GM12878 (cell line): ENCODE results near the gene CCNJ. TPM values are rescaled to one million over a fixed set of nuclear protein-coding genes. Genes with fewer than 3 reads are reported as not detected.

Experiments
- ATAC-seq: fragments of 200-7000 bp; cut with Tn5 transposase; 3 replicates; pipeline ENCODE4 v1.9.1; 2020; ENCODE audit warnings: mild to moderate bottlenecking, moderate library complexity
- BruUV-seq: library from RNA; stranded (reverse); fragments of 400-500 nt; replicated peaks from 2 replicates; lab custom pipeline; 2021; lab: Mats Ljungman, UMichigan
- CTCF ChIA-PET: fragments of 300-600 bp; sonication (Branson Sonifier 250); formaldehyde crosslinking; extraction: SDS; loops from one replicate; lab custom pipeline; 2021; ENCODE audit warnings: inconsistent platforms; lab: Yijun Ruan, JAX
- POLR2A ChIA-PET: fragments of 350-600 bp; formaldehyde crosslinking; extraction: SDS; loops from one replicate; lab custom pipeline; 2021; ENCODE audit warnings: inconsistent platforms; lab: Charles Lee
- RAD21 ChIA-PET: fragments of 300-600 bp; sonication (Branson Sonifier 250); formaldehyde crosslinking; loops from one replicate; lab custom pipeline; 2023; ENCODE audit warnings: antibody characterized with exemption; ENCODE audit not compliant: unreplicated experiment; lab: Charles Lee
- SMC1A ChIA-PET: fragments of 300-600 bp; sonication (Branson Sonifier 250); formaldehyde crosslinking; loops from one replicate; lab custom pipeline; 2023; ENCODE audit not compliant: unreplicated experiment, uncharacterized antibody; lab: Charles Lee
- DNase-seq: peaks from one replicate; pipeline ENCODE4 v3.0.0-alpha.2; 2011; ENCODE audit warnings: low read depth, low spot score
- FAIRE-seq: peaks from 3 replicates; lab custom pipeline; 2011; peaks lifted over from hg19 to GRCh38; lab: Jason Lieb, UNC
- H2AFZ ChIP-seq: 2 replicates; pipeline ENCODE4 v1.6.0; 2011; ENCODE audit warnings: low read depth, low read length, control low read depth; ENCODE audit not compliant: control insufficient read depth
- H3K27ac ChIP-seq: 2 replicates; pipeline ENCODE4 v1.5.1; 2011; ENCODE audit warnings: control low read depth; ENCODE audit not compliant: control insufficient read depth, insufficient read depth
- H3K27me3 ChIP-seq, 2 experiments: replicated peaks in 1 of 2; 2 replicates each; pipeline versions ENCODE4 v1.6.0 to v1.6.1; 2011; ENCODE audit warnings: low read length in 1 of 2; ENCODE audit not compliant: control insufficient read depth in 2 of 2, insufficient read depth in 2 of 2
- H3K36me3 ChIP-seq, 2 experiments: 2 replicates each; pipeline ENCODE4 v1.5.1; 2011; ENCODE audit warnings: low read length in 1 of 2; ENCODE audit not compliant: control insufficient read depth in 2 of 2, insufficient read depth in 2 of 2
- H3K4me1 ChIP-seq: 2 replicates; pipeline ENCODE4 v1.6.1; 2011; ENCODE audit warnings: mild to moderate bottlenecking, low read length, moderate library complexity, mixed read lengths; ENCODE audit not compliant: control insufficient read depth, insufficient read depth
- H3K4me2 ChIP-seq: 2 replicates; pipeline ENCODE4 v1.6.0; 2011; ENCODE audit warnings: control low read depth; ENCODE audit not compliant: control insufficient read depth, insufficient read depth
- H3K4me3 ChIP-seq: fragments of 200-600 bp; sonication (generic); 2 replicates; pipeline ENCODE4 v1.5.1; 2016
- H3K79me2 ChIP-seq: 2 replicates; pipeline ENCODE4 v1.6.0; 2011; ENCODE audit warnings: low read length; ENCODE audit not compliant: control insufficient read depth, insufficient read depth
- H3K9ac ChIP-seq: 2 replicates; pipeline ENCODE4 v1.8.0; 2011; ENCODE audit warnings: low read length, control low read depth, mixed read lengths; ENCODE audit not compliant: control insufficient read depth, insufficient read depth
- H3K9me3 ChIP-seq: replicated peaks from 3 replicates; pipeline ENCODE4 v1.5.1; 2011; ENCODE audit warnings: mild to moderate bottlenecking, low read length; ENCODE audit not compliant: control insufficient read depth, insufficient read depth
- H4K20me1 ChIP-seq: 2 replicates; pipeline ENCODE4 v1.6.0; 2011; ENCODE audit not compliant: control insufficient read depth, insufficient read depth
- BCL11A ChIP-seq: IDR thresholded peaks from 2 replicates; pipeline ENCODE4 v1.6.1; 2011; ENCODE audit warnings: low read depth, low read length
- EZH2 ChIP-seq: IDR thresholded peaks from 2 replicates; pipeline ENCODE4 v1.6.1; 2012; ENCODE audit warnings: low read depth, mild to moderate bottlenecking, control low read depth, inconsistent platforms, low read length, borderline replicate concordance; ENCODE audit not compliant: control insufficient read depth
- HDAC6 ChIP-seq: fragments of 200-600 bp; sonication (generic); IDR thresholded peaks from one replicate; pipeline ENCODE4 v1.8.0; 2017; ENCODE audit warnings: antibody characterized with exemption; ENCODE audit not compliant: unreplicated experiment
- KDM1A ChIP-seq: fragments of 200-600 bp; sonication (generic); IDR thresholded peaks from 2 replicates; pipeline ENCODE4 v1.6.1; 2016; ENCODE audit warnings: borderline replicate concordance
- MEF2B ChIP-seq: fragments of 450-650 bp; IDR thresholded peaks from 2 replicates; pipeline ENCODE4 v1.6.1; 2018; ENCODE audit warnings: mild to moderate bottlenecking, moderate library complexity; ENCODE audit not compliant: partially characterized antibody, poor library complexity, severe bottlenecking
- MYB ChIP-seq: fragments of 150-350 bp; IDR thresholded peaks from 2 replicates; pipeline ENCODE4 v1.6.1; 2014; ENCODE audit warnings: mild to moderate bottlenecking, low read depth, low read length, borderline replicate concordance
- NFYB ChIP-seq: IDR thresholded peaks from 2 replicates; pipeline ENCODE4 v1.6.1; 2011; ENCODE audit warnings: low read depth, mild to moderate bottlenecking, low read length, improper control_type of control experiment, moderate library complexity; ENCODE audit not compliant: insufficient read depth
- TBL1XR1 ChIP-seq: IDR thresholded peaks from 2 replicates; pipeline ENCODE4 v1.6.1; 2012; ENCODE audit warnings: low read depth, low read length, improper control_type of control experiment
- ZNF207 ChIP-seq: fragments of 450-650 bp; IDR thresholded peaks from 2 replicates; pipeline ENCODE4 v1.6.1; 2014; ENCODE audit warnings: antibody characterized with exemption, mild to moderate bottlenecking, borderline replicate concordance
- ZZZ3 ChIP-seq: IDR thresholded peaks from 2 replicates; pipeline ENCODE4 v1.6.1; 2011; ENCODE audit warnings: low read depth; ENCODE audit not compliant: control insufficient read depth, insufficient read length
- WGBS: methylation state at CpG from one replicate; pipeline ENCODE4 v1.1.6; 2016; ENCODE audit warnings: low lambda C conversion rate; ENCODE audit not compliant: insufficient replicate concordance, insufficient coverage; ENCODE audit errors: missing lambda C conversion rate; 5-methylcytosine and 5-hydroxymethylcytosine counted together
- in situ Hi-C: fragments of 300-500 bp; cut with MboI; formaldehyde crosslinking; loops from 9 replicates; pipeline ENCODE4 v1.14.3; 2018; ENCODE audit warnings: mixed read lengths
- intact Hi-C: fragments of 100-400 bp; cut with micrococcal nuclease; formaldehyde crosslinking; loops from one replicate; pipeline ENCODE4 v1.14.2; 2022; ENCODE audit not compliant: unreplicated experiment
- polyA plus RNA-seq, 11 experiments: library from polyadenylated mRNA; depleted of rRNA in 4 of 11; unstranded in 6 of 11; stranded (reverse) in 5 of 11; fragments of >200 nt; fragmentation: Nextera tagmentation in 4 of 11; fragmentation: Illumina TruSeq in 1 of 11; extraction: Ambion mirVana in 4 of 11; extraction: Trizol in 1 of 11; gene quantifications; 1 replicate in 1 of 11; 2 replicates in 10 of 11; pipeline versions ENCODE4 v1.2.1 to v1.2.3, GENCODE V29; 2011 to 2016; ENCODE audit warnings: inconsistent platforms in 2 of 11, missing spikeins in 2 of 11, low read depth in 1 of 11
- total RNA-seq, 4 experiments: library from RNA; depleted of rRNA in 3 of 4; stranded (reverse); fragments of >200 nt in 3 of 4; fragmentation: Illumina TruSeq in 1 of 4; extraction: Trizol in 1 of 4; gene quantifications; 2 replicates each; pipeline versions ENCODE4 v1.2.1 to v1.2.3, GENCODE V29; 2013 to 2021
- TF ChIP-seq, protein P1 (sequence below): IDR thresholded peaks from 2 replicates; pipeline ENCODE4 v1.6.1; 2012; ENCODE audit warnings: low read depth, low read length, improper control_type of control experiment
- TF ChIP-seq, protein P2 (sequence below): IDR thresholded peaks from 2 replicates; pipeline ENCODE4 v1.6.1; 2011; ENCODE audit warnings: mild to moderate bottlenecking, low read depth, low read length, moderate library complexity; ENCODE audit not compliant: insufficient replicate concordance
- TF ChIP-seq, protein P3 (sequence below): fragments of 450-650 bp; IDR thresholded peaks from 2 replicates; pipeline ENCODE4 v1.6.1; 2017; ENCODE audit warnings: mild to moderate bottlenecking, moderate library complexity

Gene CCNJ
- total and polyA plus RNA-seq, 10 of the 15 experiments (the other 5 are each of a cell fraction or from before 2014, with no cell fraction given) = 0.56 to 8.8 (median 6.6) TPM

DNA sequence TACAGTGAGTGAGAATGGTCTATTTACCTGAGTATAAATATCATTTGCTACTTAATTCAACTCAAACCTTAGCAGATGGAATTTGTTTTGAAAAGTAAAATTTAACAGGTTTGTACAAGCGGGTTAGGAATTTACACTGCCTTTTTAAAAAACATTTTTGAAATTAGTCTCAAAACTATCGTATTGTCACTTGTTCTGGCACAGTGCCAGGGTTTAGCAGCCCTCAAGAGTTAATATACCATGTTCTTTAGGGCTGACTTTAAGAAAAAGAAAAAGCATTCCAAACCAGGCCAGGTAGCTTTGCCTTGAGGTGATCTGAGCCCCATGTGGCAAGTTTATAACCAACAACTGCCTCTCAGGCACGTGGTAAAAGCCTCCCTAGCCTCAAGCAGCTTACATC lies 17.8 kb downstream of the CCNJ start:
- Histone ChIP-seq H3K27me3 (no peaks in the 10 kb centered on the region), H3K9ac (no peak overlapping the region), H3K36me3 (peaks cover 4 to 5% of the 10 kb centered on the region in 2 experiments; a peak in 3 of 4 replicates), H3K27ac (no peak overlapping the region), H3K4me2 (no peak overlapping the region), H4K20me1 (no peaks in the 10 kb centered on the region), H3K9me3 (no peaks in the 10 kb centered on the region), H3K79me2 (no peaks in the 10 kb centered on the region), H2AFZ (no peak overlapping the region), H3K4me3 (no peak overlapping the region), H3K4me1 (no peaks in the 10 kb centered on the region)
- ChIA-PET POLR2A (interaction anchor here (0.6 kb wide), 1 partner anchor 269 kb away, joined by 3 read pairs; no protein-coding TSS in a partner anchor), SMC1A (interaction anchor here (1.3 kb wide), 1 partner anchor 14 kb away, joined by 5 read pairs; no protein-coding TSS in a partner anchor), RAD21 (no interaction called here), CTCF (interaction anchor here (1.4 to 1.5 kb wide), 2 partner anchors 15 to 233 kb away, joined by 3 to 4 read pairs; no protein-coding TSS in a partner anchor)
- FAIRE-seq (no peak), DNase-seq (no peak), ATAC-seq (no peak)
- no TSS peak for BruUV-seq
- no peak for TF ChIP-seq TBL1XR1
- no peak for TF ChIP-seq MEF2B
- no peak for TF ChIP-seq EZH2
- TF ChIP-seq, protein P1, sequence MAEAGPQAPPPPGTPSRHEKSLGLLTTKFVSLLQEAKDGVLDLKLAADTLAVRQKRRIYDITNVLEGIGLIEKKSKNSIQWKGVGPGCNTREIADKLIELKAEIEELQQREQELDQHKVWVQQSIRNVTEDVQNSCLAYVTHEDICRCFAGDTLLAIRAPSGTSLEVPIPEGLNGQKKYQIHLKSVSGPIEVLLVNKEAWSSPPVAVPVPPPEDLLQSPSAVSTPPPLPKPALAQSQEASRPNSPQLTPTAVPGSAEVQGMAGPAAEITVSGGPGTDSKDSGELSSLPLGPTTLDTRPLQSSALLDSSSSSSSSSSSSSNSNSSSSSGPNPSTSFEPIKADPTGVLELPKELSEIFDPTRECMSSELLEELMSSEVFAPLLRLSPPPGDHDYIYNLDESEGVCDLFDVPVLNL = no peak
- TF ChIP-seq, protein P2, sequence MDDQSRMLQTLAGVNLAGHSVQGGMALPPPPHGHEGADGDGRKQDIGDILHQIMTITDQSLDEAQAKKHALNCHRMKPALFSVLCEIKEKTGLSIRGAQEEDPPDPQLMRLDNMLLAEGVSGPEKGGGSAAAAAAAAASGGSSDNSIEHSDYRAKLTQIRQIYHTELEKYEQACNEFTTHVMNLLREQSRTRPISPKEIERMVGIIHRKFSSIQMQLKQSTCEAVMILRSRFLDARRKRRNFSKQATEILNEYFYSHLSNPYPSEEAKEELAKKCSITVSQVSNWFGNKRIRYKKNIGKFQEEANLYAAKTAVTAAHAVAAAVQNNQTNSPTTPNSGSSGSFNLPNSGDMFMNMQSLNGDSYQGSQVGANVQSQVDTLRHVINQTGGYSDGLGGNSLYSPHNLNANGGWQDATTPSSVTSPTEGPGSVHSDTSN = no peak
- TF ChIP-seq MYB = no peak
- TF ChIP-seq HDAC6 = no peak
- TF ChIP-seq KDM1A = no peak
- TF ChIP-seq NFYB = no peak
- TF ChIP-seq ZNF207 = no peak
- TF ChIP-seq ZZZ3 = no peak
- no peak for TF ChIP-seq BCL11A
- TF ChIP-seq, protein P3, sequence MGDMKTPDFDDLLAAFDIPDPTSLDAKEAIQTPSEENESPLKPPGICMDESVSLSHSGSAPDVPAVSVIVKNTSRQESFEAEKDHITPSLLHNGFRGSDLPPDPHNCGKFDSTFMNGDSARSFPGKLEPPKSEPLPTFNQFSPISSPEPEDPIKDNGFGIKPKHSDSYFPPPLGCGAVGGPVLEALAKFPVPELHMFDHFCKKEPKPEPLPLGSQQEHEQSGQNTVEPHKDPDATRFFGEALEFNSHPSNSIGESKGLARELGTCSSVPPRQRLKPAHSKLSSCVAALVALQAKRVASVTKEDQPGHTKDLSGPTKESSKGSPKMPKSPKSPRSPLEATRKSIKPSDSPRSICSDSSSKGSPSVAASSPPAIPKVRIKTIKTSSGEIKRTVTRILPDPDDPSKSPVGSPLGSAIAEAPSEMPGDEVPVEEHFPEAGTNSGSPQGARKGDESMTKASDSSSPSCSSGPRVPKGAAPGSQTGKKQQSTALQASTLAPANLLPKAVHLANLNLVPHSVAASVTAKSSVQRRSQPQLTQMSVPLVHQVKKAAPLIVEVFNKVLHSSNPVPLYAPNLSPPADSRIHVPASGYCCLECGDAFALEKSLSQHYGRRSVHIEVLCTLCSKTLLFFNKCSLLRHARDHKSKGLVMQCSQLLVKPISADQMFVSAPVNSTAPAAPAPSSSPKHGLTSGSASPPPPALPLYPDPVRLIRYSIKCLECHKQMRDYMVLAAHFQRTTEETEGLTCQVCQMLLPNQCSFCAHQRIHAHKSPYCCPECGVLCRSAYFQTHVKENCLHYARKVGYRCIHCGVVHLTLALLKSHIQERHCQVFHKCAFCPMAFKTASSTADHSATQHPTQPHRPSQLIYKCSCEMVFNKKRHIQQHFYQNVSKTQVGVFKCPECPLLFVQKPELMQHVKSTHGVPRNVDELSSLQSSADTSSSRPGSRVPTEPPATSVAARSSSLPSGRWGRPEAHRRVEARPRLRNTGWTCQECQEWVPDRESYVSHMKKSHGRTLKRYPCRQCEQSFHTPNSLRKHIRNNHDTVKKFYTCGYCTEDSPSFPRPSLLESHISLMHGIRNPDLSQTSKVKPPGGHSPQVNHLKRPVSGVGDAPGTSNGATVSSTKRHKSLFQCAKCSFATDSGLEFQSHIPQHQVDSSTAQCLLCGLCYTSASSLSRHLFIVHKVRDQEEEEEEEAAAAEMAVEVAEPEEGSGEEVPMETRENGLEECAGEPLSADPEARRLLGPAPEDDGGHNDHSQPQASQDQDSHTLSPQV = no peak
- in situ Hi-C loops = no loop called here
- intact Hi-C loops = no loop called here
- 77% methylated on average over 3 of the region's 3 CpGs for WGBS
